Measurements from ENCODE around the gene PRKG2. TPM values are rescaled to one million over a fixed set of nuclear protein-coding genes. Genes with fewer than 3 reads are reported as not detected.

PRKG2 gene
- polyA plus RNA-seq, 6 donors from 2014 or later: 0.14 to 1.9 (median 0.85) TPM; not detected in 1

DNA sequence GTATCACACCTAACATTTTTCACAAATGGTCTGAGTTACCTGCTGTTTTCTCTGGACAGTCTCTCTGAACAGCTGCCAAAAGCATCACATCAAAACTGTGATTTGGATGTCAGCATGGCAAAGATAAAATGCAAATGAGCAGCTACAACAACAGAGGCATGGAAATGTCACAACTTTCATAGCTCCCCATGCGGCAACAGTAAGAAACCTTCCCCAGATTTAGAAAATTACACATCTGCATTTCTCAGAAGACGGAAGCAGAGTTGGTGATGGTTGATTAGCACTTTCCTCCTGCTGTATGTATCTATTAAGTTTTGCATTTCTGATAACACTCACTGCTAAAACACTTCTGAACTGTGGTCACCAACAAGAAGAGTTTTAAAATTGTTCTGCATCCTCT, 9.7 kb downstream of the PRKG2 start:
- H3K4me1 Mint-ChIP-seq: no peaks in the 10 kb centered on the region
- DNase-seq (no peak), ATAC-seq (ENCODE audit: low read depth in 2 of 2) (no peak)
- H3K9me3 Mint-ChIP-seq: peaks cover 0 to 13% (median 3%) of the 10 kb centered on the region in 7 donors
- H3K4me3 Mint-ChIP-seq: no peak overlapping the region
- H3K27me3 Mint-ChIP-seq: peaks cover 13 to 23% (median 22%) of the 10 kb centered on the region in 3 donors
- H3K36me3 Mint-ChIP-seq: no peaks in the 10 kb centered on the region
- no peak overlapping the region for H3K27ac Mint-ChIP-seq

DNA sequence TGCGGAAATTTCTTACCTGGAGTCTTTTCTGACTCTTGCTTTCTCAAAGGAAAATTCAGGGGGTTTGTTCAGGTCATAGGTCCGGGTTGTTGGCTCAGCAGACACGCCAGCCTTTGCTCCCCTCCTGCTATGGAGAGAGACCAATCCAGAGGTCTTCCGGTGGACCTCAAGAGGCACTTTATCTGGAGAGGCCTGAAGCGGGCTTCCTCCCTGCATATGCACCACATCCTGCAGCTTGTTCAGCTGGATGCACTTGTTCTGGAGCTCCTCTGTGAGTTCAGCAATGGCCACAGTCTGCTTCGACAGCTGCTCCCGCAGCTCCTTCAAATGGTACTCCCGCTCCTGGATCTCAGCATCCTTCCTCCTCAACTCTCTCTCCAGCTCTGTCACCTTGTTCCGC, 10.5 kb downstream of the PRKG2 start:
- Mint-ChIP-seq H3K4me1 (no peaks in the 10 kb centered on the region), H3K4me3 (no peak overlapping the region), H3K9me3 (peaks cover 0 to 5% (median under 1%) of the 10 kb centered on the region in 7 donors), H3K27ac (no peak overlapping the region), H3K36me3 (no peaks in the 10 kb centered on the region), H3K27me3 (peaks cover 13 to 17% (median 16%) of the 10 kb centered on the region in 3 donors)
- no peak for ATAC-seq (ENCODE audit: low read depth in 2 of 2)
- DNase-seq: no peak

DNA sequence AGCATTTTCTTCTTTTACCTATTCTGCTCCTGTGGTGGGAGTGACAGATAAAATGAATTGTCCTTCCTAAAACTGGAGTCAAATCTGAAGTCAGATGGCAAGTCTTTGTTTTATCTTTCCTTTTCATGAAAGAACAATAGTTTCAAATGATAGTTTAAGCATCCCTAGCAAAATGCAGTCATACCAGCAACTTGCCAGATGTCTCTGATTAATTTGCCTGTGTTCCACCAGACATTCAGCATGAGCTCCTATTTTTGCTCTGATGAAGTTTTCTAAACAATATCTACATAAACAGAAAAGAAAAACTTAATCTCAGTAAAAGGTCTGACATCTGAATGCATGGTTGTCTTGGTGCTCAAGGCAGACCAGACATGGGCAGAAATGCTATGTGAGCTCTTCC, 15.2 kb downstream of the PRKG2 start:
- DNase-seq: no peak
- Mint-ChIP-seq H3K4me1 (no peaks in the 10 kb centered on the region), H3K36me3 (no peaks in the 10 kb centered on the region), H3K4me3 (no peak overlapping the region), H3K9me3 (no peaks in the 10 kb centered on the region), H3K27me3 (peaks cover 1 to 15% (median 2%) of the 10 kb centered on the region in 3 donors), H3K27ac (no peak overlapping the region)
- ATAC-seq (ENCODE audit: low read depth in 2 of 2): no peak

DNA sequence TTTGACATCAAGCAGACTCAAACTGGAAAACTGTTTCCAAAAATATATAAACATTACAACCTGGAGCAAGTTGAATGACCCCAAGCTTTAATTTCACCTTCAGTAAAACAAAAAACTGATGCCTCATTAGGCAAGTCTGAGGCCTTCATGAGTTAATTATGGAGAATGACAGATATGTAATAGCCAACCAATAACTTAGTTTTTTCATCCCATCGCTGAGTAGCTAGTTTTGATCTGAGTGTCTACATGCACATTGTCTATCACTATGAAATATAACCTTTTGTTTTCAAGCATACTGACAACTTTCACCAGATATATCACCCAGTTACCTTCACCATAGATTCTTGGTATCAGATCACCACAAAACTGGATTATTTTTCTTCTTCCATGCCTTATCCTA, 16.4 kb downstream of the PRKG2 start:
- H3K4me1 Mint-ChIP-seq: no peaks in the 10 kb centered on the region
- H3K9me3 Mint-ChIP-seq: no peaks in the 10 kb centered on the region
- H3K4me3 Mint-ChIP-seq: no peak overlapping the region
- ATAC-seq (ENCODE audit: low read depth in 2 of 2): no peak
- no peak overlapping the region for H3K27ac Mint-ChIP-seq
- peaks cover 0 to 15% (median 0%) of the 10 kb centered on the region in 3 donors for H3K27me3 Mint-ChIP-seq
- H3K36me3 Mint-ChIP-seq: no peaks in the 10 kb centered on the region
- DNase-seq: no peak

DNA sequence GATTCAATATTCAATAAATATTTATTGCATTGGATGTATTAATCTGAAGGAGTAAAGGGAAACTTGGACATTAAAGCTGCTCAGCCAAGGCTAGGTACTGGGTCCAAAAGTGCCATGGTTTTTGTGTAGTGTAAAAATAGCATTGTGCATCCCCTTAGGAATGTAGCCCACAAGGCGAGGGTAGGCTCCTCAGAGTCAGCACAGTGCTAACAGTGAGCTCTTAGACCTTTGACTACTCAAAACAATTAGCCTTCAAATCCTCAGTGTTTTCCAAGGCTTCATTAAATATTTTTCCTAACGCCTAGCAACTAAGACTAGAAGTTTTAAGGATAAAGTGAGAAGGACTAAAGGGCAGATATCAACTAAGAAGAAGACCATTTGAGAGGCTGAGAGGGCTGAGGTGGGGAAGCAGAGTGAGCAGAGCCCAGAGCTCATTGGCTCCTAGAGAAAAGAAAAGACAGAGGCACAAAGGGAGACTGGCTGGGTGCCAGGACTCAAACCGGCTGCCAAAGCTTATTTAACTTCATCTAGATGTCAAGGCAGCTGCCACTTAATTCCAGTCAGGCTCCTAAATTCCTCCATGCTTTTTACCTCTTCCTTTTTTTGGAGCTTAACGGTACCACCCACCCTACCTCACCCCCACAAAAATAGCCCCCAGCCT, 17.0 kb downstream of the PRKG2 start:
- Mint-ChIP-seq H3K27ac (no peak overlapping the region), H3K4me3 (peak overlapping the region in 1 of 8 donors; percentile 41), H3K27me3 (peaks cover 0 to 15% (median 0%) of the 10 kb centered on the region in 3 donors), H3K9me3 (no peaks in the 10 kb centered on the region), H3K36me3 (no peaks in the 10 kb centered on the region), H3K4me1 (no peaks in the 10 kb centered on the region)
- DNase-seq (no peak), ATAC-seq (ENCODE audit: low read depth in 2 of 2) (no peak)

DNA sequence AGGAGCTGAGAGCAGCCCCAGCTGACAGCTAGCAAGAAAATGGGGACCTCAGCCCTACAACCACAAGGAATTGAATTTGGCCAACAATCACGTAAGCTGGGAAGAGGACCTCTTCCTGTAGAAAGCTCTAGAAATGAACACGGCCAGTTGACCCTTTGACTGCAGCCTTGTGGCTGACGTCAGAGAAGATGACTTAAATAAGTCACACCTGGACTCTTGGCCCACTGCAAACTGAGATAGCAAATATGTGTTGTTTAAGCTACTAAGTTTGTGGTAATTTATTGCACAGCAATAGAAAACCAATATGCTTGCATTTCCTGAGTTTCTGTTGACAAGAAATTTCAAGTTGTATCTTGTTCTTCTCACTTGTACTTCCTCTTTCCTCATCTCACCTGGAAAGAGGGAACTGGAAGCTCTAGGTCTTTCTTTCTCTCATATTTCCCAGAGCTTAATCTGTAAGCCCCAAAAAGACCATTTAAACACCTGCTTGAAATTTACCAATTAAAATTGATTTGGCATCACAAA, 18.8 kb downstream of the PRKG2 start:
- Mint-ChIP-seq H3K27me3 (peaks cover 0 to 15% (median 0%) of the 10 kb centered on the region in 3 donors), H3K9me3 (peaks cover 0 to under 1% (median 0%) of the 10 kb centered on the region in 7 donors), H3K4me3 (no peak overlapping the region), H3K36me3 (no peaks in the 10 kb centered on the region), H3K27ac (no peak overlapping the region), H3K4me1 (no peaks in the 10 kb centered on the region)
- no peak for DNase-seq
- ATAC-seq (ENCODE audit: low read depth in 2 of 2): no peak

DNA sequence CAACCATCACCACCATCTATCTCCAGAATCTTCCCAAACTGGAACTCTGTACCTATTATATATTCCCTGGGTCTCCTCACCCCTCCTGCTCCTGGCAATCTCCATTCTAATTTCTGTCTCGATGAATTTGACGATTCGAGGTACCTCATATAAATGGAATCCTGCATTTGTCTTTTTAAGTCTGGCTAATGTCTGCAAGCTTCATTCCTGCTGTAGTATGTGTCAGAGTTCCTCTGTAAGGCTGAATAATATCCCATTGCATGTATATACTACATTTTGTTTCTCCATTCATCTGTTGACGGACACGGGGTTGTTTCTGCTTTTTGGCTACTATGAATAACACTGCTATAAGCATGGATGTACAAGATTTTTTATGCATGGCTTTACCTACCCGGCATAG, 19.5 kb downstream of the PRKG2 start:
- Mint-ChIP-seq H3K36me3 (no peaks in the 10 kb centered on the region), H3K4me3 (no peak overlapping the region), H3K27me3 (peaks cover 0 to 15% (median under 1%) of the 10 kb centered on the region in 3 donors), H3K27ac (no peak overlapping the region), H3K9me3 (peaks cover 0 to 8% (median 2%) of the 10 kb centered on the region in 7 donors), H3K4me1 (no peaks in the 10 kb centered on the region)
- ATAC-seq (ENCODE audit: low read depth in 2 of 2) (no peak), DNase-seq (no peak)

DNA sequence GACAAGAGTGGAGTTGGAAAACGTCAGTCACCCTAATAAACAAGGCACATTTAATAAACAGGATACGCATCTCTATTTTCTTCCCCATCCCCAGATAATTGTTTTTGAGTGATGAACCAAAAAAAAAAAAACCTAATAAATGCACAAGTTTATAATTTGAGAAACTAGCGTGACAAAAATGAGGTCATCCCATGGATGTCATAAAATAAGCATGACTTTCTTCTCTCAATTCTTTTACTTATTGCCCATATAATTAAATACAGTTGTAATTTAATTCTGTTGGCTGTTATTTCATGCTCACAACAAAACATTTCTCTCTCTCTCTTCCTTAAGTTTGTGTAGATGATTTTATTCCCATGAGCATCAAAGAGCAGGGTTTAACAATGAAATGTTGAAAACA, 20.7 kb downstream of the PRKG2 start:
- Mint-ChIP-seq H3K9me3 (peaks cover 0 to 14% (median 5%) of the 10 kb centered on the region in 7 donors), H3K27ac (no peak overlapping the region), H3K27me3 (peaks cover 0 to 15% (median 4%) of the 10 kb centered on the region in 3 donors), H3K4me1 (no peaks in the 10 kb centered on the region), H3K36me3 (no peaks in the 10 kb centered on the region), H3K4me3 (no peak overlapping the region)
- ATAC-seq (ENCODE audit: low read depth in 2 of 2) (no peak), DNase-seq (no peak)

DNA sequence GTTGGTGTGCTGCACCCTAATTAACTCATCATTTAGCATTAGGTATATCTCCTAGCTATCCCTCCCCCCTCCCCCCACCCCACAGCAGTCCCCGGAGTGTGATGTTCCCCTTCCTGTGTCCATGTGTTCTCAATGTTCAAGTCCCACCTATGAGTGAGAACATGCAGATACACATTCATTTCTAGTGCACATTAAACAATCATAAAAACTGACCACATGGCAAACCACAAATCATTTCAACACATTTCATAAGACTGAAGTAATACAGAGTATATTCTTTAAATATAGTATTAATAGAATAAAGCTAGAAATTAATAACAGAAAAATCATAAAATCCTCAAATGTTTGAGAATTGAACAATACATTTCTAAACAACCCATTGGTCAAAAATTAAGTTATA, 34.1 kb downstream of the PRKG2 start:
- Mint-ChIP-seq H3K27me3 (peaks cover 0 to 8% (median 4%) of the 10 kb centered on the region in 3 donors), H3K4me3 (no peak overlapping the region), H3K4me1 (no peaks in the 10 kb centered on the region), H3K27ac (no peak overlapping the region), H3K36me3 (no peaks in the 10 kb centered on the region), H3K9me3 (peaks cover 0 to 18% (median 7%) of the 10 kb centered on the region in 7 donors)
- DNase-seq (no peak), ATAC-seq (ENCODE audit: low read depth in 2 of 2) (no peak)

DNA sequence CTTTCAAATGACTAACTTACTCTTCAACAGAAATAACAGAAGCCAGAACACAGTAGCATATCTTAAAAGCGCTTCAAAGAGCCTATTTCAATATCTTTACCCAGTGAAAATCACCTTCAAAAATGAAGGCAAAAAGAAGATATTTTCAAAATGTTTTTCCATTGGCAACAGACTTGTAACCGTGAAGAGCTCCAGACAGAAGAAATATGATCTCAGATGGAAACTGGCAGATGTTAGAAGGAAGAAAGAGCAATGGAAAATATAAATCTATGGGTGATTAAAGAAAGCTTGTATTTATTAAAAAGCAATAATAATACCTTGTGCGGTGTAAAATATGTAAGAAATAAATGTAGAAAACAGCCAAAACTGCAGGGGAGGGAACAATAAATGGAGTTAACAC, 35.7 kb downstream of the PRKG2 start:
- ATAC-seq (ENCODE audit: low read depth in 2 of 2): no peak
- Mint-ChIP-seq H3K4me3 (no peak overlapping the region), H3K27me3 (peaks cover 0 to 8% (median 4%) of the 10 kb centered on the region in 3 donors), H3K27ac (no peak overlapping the region), H3K9me3 (peaks cover 0 to 13% (median 4%) of the 10 kb centered on the region in 7 donors), H3K36me3 (no peaks in the 10 kb centered on the region), H3K4me1 (no peaks in the 10 kb centered on the region)
- DNase-seq: no peak

DNA sequence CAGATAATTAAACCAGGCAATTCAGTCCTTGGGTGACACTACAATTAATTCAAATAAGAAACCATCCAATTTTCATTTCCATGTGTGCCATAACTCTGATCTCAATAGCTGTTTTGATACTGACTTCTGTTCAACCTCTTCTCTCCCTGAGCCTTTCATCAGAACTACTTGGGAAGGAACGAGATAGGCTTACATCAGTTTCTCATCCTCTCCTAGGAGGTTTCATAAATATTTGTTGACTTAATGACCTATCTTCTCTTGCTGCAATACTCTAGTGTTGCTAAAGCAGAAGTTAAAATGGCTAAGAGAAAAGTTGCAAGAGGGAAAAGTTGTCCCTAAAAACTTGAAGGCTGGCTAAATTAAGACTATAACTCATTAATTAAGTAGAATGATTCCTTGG, 41.8 kb downstream of the PRKG2 start:
- Mint-ChIP-seq H3K4me1 (no peaks in the 10 kb centered on the region), H3K9me3 (peaks cover 0 to 7% (median 2%) of the 10 kb centered on the region in 7 donors), H3K27ac (no peak overlapping the region), H3K27me3 (peaks cover 0 to 8% (median 3%) of the 10 kb centered on the region in 3 donors), H3K36me3 (no peaks in the 10 kb centered on the region), H3K4me3 (no peak overlapping the region)
- no peak for ATAC-seq (ENCODE audit: low read depth in 2 of 2)
- DNase-seq: no peak

DNA sequence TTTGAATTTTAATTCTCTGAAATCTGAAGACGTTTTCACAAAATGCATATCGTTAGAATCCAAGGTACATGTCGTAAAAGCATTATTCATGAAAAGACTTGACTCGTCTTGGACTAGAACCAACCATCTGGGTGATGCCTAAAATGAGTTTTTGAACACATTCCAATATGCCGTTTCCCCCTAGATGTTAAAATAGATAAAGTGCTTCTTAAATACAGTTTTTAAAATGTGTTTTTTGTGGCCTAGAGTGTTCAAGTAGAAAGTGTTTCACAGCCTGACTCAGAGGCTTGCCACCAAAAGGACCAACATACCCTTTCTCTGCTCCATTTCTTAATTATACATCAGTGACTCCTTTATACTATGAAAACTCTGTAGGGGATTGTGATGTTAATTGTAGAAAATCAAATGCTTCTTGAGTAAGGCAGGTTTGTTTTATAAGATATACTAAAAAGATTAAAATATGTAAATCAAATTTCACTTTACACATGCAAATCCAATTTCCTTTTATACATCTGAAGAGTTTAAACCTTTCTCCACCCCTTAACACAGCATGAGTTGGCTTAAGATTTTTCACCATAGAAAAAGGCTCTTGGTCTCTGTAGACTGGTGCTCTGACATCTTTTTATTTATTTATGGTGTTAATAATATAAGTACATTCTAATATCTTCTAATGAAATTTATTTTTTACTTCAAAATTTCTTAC, 48.4 kb downstream of the PRKG2 start:
- Mint-ChIP-seq H3K36me3 (no peaks in the 10 kb centered on the region), H3K4me1 (no peaks in the 10 kb centered on the region), H3K9me3 (no peaks in the 10 kb centered on the region), H3K4me3 (no peak overlapping the region), H3K27me3 (peaks cover 0 to 8% (median 0%) of the 10 kb centered on the region in 3 donors), H3K27ac (no peak overlapping the region)
- no peak for ATAC-seq (ENCODE audit: low read depth in 2 of 2)
- no peak for DNase-seq

DNA sequence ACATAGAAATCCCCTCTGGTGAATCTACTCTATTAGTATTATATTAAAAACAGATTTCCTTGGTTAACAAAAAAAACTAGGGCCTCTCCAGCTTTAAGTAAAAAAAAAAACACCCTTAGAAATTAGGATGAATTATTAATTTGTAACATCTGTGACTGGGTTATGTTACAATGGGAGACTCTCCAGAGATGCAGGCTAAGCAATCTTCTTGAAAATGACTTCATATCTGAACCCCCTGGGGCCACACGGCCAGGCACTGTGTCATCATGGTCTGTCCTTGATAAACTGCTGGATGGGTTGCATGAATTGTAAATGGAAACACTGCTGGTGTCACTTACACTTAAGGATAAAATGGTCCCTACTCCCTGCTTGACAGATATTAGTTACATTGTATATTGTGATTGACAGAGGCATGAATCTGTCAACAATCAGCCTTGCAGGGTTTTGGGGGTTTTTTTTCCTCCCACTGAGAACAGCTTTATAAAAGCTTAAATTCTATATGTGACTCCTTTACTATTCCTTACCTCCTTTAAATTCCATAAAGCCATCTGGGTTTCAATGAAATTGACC, 49.1 kb downstream of the PRKG2 start:
- H3K27me3 Mint-ChIP-seq: peaks cover 0 to 2% (median 0%) of the 10 kb centered on the region in 3 donors
- no peaks in the 10 kb centered on the region for H3K36me3 Mint-ChIP-seq
- ATAC-seq (ENCODE audit: low read depth in 2 of 2) (no peak), DNase-seq (no peak)
- H3K4me1 Mint-ChIP-seq: no peaks in the 10 kb centered on the region
- H3K9me3 Mint-ChIP-seq: no peaks in the 10 kb centered on the region
- no peak overlapping the region for H3K4me3 Mint-ChIP-seq
- H3K27ac Mint-ChIP-seq: no peak overlapping the region

Data from naive B cell (primary cell).